ENCODE measurements around the gene AHCY. TPM values are rescaled to one million over a fixed set of nuclear protein-coding genes. Genes with fewer than 3 reads are reported as not detected.
"Not testable (repeated sequence)": the region's sequence is repeated elsewhere in the genome, so short reads cannot be mapped to it uniquely, and the experiment has no call there.

Gene AHCY
- total RNA-seq, 2 experiments from 2014 or later, result 59.9 to 64.1 TPM

GRCh38 chr20:34283844-34284243, 19.3 kb downstream of the AHCY start:
- CTCF ChIA-PET, result interaction anchor here (1.3 kb wide), 1 partner anchor 29 kb away, joined by 4 read pairs; no protein-coding TSS in a partner anchor
- POLR2A ChIA-PET, result no interaction called here

DNA sequence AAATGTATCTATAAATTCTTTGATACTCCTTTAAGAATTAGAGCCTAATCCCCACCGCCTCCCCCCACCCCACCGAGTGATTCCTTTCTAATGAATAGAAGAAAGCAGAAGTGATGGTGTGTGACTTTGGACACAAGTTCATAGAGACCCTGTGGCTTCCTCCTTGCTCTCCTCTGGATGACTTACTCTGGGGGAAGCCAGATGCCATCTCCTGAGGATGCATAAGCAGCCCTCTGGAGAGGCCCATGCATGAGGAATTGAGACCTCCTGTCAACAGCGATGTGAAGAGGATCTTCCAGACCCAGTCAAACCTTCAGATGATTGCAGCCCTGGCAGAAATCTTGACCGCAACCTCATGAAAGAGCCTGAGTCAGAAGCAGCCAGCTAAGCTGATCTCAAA, 21.1 kb downstream of the AHCY start:
- DNase-seq, result no peak
- Mint-ChIP-seq H3K9me3 (no peaks in the 10 kb centered on the region), H3K27me3 (no peaks in the 10 kb centered on the region), H3K4me1 (no peaks in the 10 kb centered on the region), H3K4me3 (no peak overlapping the region), H3K36me3 (ENCODE audit: low read depth) (peaks cover 5% of the 10 kb centered on the region), H3K27ac (no peak overlapping the region)
- ChIA-PET POLR2A (no interaction called here), CTCF (no interaction called here)

More at GRCh38 chr20:34283844-34284243, 19.3 kb downstream of the AHCY start:
- DNase-seq, result no peak
- Mint-ChIP-seq H3K4me3 (no peak overlapping the region), H3K27me3 (no peaks in the 10 kb centered on the region), H3K9me3 (no peaks in the 10 kb centered on the region), H3K36me3 (ENCODE audit: low read depth) (peaks cover 3% of the 10 kb centered on the region), H3K27ac (no peak overlapping the region), H3K4me1 (no peaks in the 10 kb centered on the region)

DNA sequence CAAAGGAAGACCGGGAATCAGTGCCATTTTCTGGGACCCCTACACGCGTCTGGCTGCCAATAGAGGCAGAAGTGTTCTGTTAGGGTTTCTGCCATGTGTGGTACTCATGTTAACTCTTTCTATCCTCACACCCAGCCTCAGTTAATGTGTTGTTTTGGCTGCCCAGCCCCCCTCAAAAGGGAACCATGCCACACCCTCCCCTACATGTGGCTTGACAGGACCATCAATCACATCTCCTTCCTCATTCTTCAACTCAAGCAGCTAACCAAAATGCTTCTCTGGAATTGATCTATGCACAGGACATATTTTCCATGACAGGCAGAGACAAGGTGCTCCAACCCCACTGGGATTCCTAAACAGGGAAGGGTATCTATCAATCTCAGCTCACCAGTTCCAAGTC, 22.0 kb downstream of the AHCY start:
- Mint-ChIP-seq H3K9me3 (no peaks in the 10 kb centered on the region), H3K36me3 (ENCODE audit: low read depth) (peaks cover 5% of the 10 kb centered on the region), H3K4me1 (no peaks in the 10 kb centered on the region), H3K27ac (peak overlapping the region; percentile 17), H3K27me3 (no peaks in the 10 kb centered on the region), H3K4me3 (no peak overlapping the region)
- DNase-seq, result no peak
- ChIA-PET CTCF (interaction anchor here (1.1 to 1.3 kb wide), 2 partner anchors 9 to 31 kb away, joined by 3 to 4 read pairs; no protein-coding TSS in a partner anchor), POLR2A (no interaction called here)

DNA sequence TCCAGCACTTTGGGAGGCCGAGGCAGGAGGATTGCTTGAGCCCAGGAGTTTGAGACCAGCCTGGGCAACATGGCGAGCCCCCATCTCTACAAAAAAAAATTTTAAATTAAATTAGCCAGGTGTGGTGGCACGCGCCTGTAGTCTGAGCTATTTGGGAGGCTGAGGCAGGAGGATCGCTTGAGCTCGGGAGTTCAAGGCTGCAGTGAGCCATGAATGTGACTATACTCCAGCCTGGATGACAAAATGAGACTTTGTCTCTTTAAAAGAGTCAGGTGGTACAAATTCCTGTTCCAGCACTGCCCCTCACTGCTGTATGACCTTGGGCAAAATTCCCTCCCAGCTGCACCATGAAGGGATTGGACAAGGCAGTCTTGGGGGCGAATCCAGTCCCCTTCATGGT, 28.5 kb downstream of the AHCY start:
- peaks cover 14% of the 10 kb centered on the region for H3K36me3 Mint-ChIP-seq (ENCODE audit: low read depth)
- H3K4me1 Mint-ChIP-seq, result no peaks in the 10 kb centered on the region
- ChIA-PET CTCF (interaction anchor here (0.9 to 1.2 kb wide), 3 partner anchors 14 to 199 kb away, joined by 3 to 4 read pairs (median 3); no protein-coding TSS in a partner anchor), POLR2A (interaction anchor here (0.5 kb wide), 1 partner anchor 159 kb away, joined by 11 read pairs; no protein-coding TSS in a partner anchor)
- H3K9me3 Mint-ChIP-seq, result no peaks in the 10 kb centered on the region
- no peak for DNase-seq
- H3K27ac Mint-ChIP-seq, result no peak overlapping the region
- H3K4me3 Mint-ChIP-seq, result no peak overlapping the region
- H3K27me3 Mint-ChIP-seq, result no peaks in the 10 kb centered on the region

- POLR2A ChIA-PET, result no interaction called here
- peaks cover 10% of the 10 kb centered on the region for H3K36me3 Mint-ChIP-seq (ENCODE audit: low read depth)
- peaks cover 7% of the 10 kb centered on the region for H3K4me1 Mint-ChIP-seq
- H3K27me3 Mint-ChIP-seq, result no peaks in the 10 kb centered on the region
- no peak overlapping the region for H3K4me3 Mint-ChIP-seq
- H3K27ac Mint-ChIP-seq, result no peak overlapping the region
- CTCF ChIA-PET, result interaction anchor here (0.6 to 0.7 kb wide), 3 partner anchors 82 to 1031 kb away, joined by 3 to 4 read pairs (median 3); no protein-coding TSS in a partner anchor
- no peak for DNase-seq
- no peaks in the 10 kb centered on the region for H3K9me3 Mint-ChIP-seq
These were observed 31.2 kb downstream of the AHCY start for GRCh38 chr20:34271956-34272355.

- no peak overlapping the region for H3K27ac Mint-ChIP-seq
- H3K4me3 Mint-ChIP-seq, result no peak overlapping the region
- DNase-seq, result no peak
- H3K9me3 Mint-ChIP-seq, result no peaks in the 10 kb centered on the region
- peaks cover 9% of the 10 kb centered on the region for H3K36me3 Mint-ChIP-seq (ENCODE audit: low read depth)
- H3K4me1 Mint-ChIP-seq, result peaks cover 7% of the 10 kb centered on the region
- CTCF ChIA-PET, result interaction anchor here (0.7 kb wide), 2 partner anchors 202 to 1820 kb away, joined by 3 to 4 read pairs; no protein-coding TSS in a partner anchor
- no peaks in the 10 kb centered on the region for H3K27me3 Mint-ChIP-seq
- POLR2A ChIA-PET, result no interaction called here
These were observed 33.0 kb downstream of the AHCY start for GRCh38 chr20:34269996-34270627.

DNA sequence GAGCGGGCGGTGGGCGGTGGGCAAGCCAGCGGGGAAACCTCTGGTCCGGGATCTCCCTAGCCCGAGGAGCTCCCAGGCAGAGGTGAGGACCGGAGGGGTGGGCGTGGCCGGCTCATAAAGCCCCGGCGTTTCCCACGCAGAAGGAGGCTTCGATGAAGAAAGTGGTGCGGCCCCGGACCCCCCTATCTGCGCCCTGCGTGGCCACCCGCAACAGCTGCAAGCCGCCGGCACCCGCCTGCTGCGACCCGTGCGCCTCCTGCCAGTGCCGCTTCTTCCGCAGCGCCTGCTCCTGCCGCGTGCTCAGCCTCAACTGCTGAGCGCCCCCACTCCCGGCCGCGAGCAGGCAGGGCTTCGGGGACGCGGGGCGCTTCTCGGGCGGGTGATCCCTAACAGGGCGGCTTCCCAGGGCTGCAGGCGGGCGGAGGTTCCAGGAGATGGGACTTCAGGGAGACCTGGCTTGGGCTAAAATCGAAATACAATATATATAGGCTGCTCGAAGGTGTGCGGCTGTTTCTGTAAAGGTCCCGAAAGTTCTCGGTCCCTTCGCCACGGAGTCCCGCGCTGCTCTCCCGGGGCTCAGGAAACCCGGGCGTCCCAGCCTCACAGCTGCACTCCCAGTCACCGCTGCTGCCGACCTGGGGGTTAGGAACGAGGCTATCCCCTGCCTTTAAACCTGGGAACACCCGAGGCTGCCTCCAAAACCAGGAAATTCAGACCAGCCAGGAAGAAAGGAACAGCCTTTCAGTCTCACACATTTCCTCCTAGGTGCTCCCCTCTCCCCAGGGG, 34.1 kb downstream of the AHCY start:
- ChIA-PET POLR2A (no interaction called here), CTCF (interaction anchor here (0.6 to 0.7 kb wide), 3 partner anchors 18 to 1819 kb away, joined by 3 to 4 read pairs (median 3); no protein-coding TSS in a partner anchor)
- no peaks in the 10 kb centered on the region for H3K27me3 Mint-ChIP-seq
- peaks cover 6% of the 10 kb centered on the region for H3K36me3 Mint-ChIP-seq (ENCODE audit: low read depth)
- no peak overlapping the region for H3K27ac Mint-ChIP-seq
- peaks cover 7% of the 10 kb centered on the region for H3K4me1 Mint-ChIP-seq
- DNase-seq, result peak; percentile 18
- H3K4me3 Mint-ChIP-seq, result peak overlapping the region; percentile 21
- H3K9me3 Mint-ChIP-seq, result no peaks in the 10 kb centered on the region

DNA sequence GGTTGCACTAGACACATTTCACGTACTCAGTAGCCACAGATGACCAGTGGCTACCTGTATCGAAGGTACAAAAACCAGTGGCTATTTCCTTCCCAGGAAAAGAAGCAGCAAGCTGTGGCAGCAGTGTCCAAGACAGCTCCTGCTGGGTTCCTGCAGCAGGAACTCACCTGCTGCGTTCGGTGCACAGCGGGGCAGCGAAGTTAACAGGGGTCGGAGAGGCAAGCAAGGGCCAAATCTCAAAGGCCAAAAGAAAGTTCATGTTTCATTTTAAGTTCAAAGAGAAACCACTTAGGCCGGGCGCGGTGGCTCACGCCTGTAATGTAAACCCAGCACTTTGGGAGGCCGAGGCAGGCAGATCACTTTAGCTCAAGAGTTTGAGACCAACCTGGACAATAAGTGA, 35.0 kb downstream of the AHCY start:
- H3K27ac Mint-ChIP-seq, result no peak overlapping the region
- peaks cover 3% of the 10 kb centered on the region for H3K36me3 Mint-ChIP-seq (ENCODE audit: low read depth)
- no peaks in the 10 kb centered on the region for H3K9me3 Mint-ChIP-seq

GRCh38 chr20:34264141-34264540, 39.0 kb downstream of the AHCY start:
- Mint-ChIP-seq H3K27ac (no peak overlapping the region), H3K4me3 (no peak overlapping the region), H3K27me3 (no peaks in the 10 kb centered on the region), H3K36me3 (ENCODE audit: low read depth) (no peaks in the 10 kb centered on the region), H3K9me3 (no peaks in the 10 kb centered on the region), H3K4me1 (peaks cover 14% of the 10 kb centered on the region)
- ChIA-PET CTCF (no interaction called here), POLR2A (no interaction called here)
- no peak for DNase-seq

More for the DNA sequence above, 35.0 kb downstream of the AHCY start:
- ChIA-PET POLR2A (no interaction called here), CTCF (no interaction called here)
- no peak overlapping the region for H3K4me3 Mint-ChIP-seq
- peaks cover 7% of the 10 kb centered on the region for H3K4me1 Mint-ChIP-seq
- no peak for DNase-seq
- no peaks in the 10 kb centered on the region for H3K27me3 Mint-ChIP-seq

GRCh38 chr20:34263468-34263867, 39.7 kb downstream of the AHCY start:
- DNase-seq; POLR2A ChIA-PET; H3K4me3 Mint-ChIP-seq; H3K27ac Mint-ChIP-seq; H3K9me3 Mint-ChIP-seq; H3K27me3 Mint-ChIP-seq; H3K36me3 Mint-ChIP-seq (ENCODE audit: low read depth): not testable (repeated sequence)
- CTCF ChIA-PET, result interaction anchor here (0.6 kb wide), 1 partner anchor 61 kb away, joined by 5 read pairs; no protein-coding TSS in a partner anchor
- H3K4me1 Mint-ChIP-seq, result peaks cover 11% of the 10 kb centered on the region

DNA sequence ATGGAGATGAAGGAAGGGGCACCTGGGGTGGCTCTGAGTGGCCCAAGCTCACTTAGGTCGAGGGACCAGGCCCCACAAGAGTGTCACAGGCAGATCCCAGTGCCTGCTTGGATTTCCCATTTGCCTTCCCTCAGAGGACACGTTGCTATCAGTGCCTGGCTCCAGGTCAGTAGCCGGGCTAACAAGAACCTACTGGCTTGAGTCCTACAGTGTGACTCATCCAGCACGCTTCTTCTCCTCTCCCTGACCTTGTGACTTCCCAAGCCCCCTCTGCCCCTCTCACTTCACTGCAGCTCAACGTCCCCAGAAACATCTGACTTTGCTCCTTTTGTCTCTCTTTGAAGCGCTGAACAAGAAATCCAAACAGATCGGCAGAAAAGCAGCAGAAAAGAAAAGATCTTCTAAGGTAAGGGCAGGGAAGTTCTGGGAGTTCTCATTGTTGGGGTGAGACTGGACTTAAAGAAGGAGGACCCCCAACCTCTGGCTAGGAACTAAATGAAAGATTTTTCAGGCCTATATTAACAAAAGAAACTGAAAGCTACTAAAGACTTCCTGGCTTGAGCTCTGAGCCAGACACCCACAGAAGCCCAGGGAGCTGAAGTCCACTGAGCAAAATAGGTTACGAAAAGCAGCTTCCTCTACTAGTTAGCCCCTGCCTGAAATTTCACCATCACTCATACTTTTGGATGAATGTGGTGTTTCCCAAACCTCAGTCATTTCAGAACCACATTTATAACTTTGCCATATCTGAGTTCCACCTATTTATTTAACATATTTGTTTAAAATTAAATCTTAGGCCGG, 40.5 kb downstream of the AHCY start:
- H3K36me3 Mint-ChIP-seq (ENCODE audit: low read depth), result no peaks in the 10 kb centered on the region
- no peaks in the 10 kb centered on the region for H3K9me3 Mint-ChIP-seq
- peaks cover 10% of the 10 kb centered on the region for H3K4me1 Mint-ChIP-seq
- POLR2A ChIA-PET, result no interaction called here
- no peaks in the 10 kb centered on the region for H3K27me3 Mint-ChIP-seq
- H3K4me3 Mint-ChIP-seq, result no peak overlapping the region
- no peak for DNase-seq
- peak overlapping the region; percentile 76 for H3K27ac Mint-ChIP-seq
- CTCF ChIA-PET, result interaction anchor here (0.6 kb wide), 1 partner anchor 61 kb away, joined by 5 read pairs; no protein-coding TSS in a partner anchor

- Mint-ChIP-seq H3K9me3 (no peaks in the 10 kb centered on the region), H3K36me3 (ENCODE audit: low read depth) (no peaks in the 10 kb centered on the region), H3K4me1 (peaks cover 10% of the 10 kb centered on the region), H3K27me3 (no peaks in the 10 kb centered on the region), H3K27ac (no peak overlapping the region), H3K4me3 (no peak overlapping the region)
- DNase-seq, result no peak
- ChIA-PET CTCF (interaction anchor here (0.8 to 1.5 kb wide), 2 partner anchors 12 to 53 kb away, joined by 3 to 4 read pairs; no protein-coding TSS in a partner anchor), POLR2A (no interaction called here)
These were observed 42.8 kb downstream of the AHCY start for GRCh38 chr20:34260208-34260942.
